Adrenal gland (tissue), 5 donors: ENCODE measurements around the gene SCP2.

Experiments
- POLR2A ChIP-seq, 2 donors: fragments of 450-650 bp; IDR thresholded peaks; one replicate each; pipeline ENCODE4 v1.6.1; 2017; ENCODE audit warnings: antibody characterized with exemption in 2 of 2, mild to moderate bottlenecking in 2 of 2, moderate library complexity in 1 of 2
- TF ChIP-seq, protein P1 (sequence below), 6 experiments: fragments of 450-650 bp in 4 of 6; fragments of 200-600 bp in 2 of 6; sonication (generic) in 1 of 6; IDR thresholded peaks; 1 replicate in 5 of 6; 2 replicates in 1 of 6; pipeline versions ENCODE4 v1.5.1 to v1.8.0; 2016 to 2021; ENCODE audit warnings: antibody characterized with exemption in 6 of 6, mild to moderate bottlenecking in 2 of 6, moderate library complexity in 1 of 6
- donor health status: DM: no; HTN: no; CAD: no.

GRCh38 chr1:53082826-53083455, 155.9 kb downstream of the SCP2 start:
- TF ChIP-seq, protein P1, sequence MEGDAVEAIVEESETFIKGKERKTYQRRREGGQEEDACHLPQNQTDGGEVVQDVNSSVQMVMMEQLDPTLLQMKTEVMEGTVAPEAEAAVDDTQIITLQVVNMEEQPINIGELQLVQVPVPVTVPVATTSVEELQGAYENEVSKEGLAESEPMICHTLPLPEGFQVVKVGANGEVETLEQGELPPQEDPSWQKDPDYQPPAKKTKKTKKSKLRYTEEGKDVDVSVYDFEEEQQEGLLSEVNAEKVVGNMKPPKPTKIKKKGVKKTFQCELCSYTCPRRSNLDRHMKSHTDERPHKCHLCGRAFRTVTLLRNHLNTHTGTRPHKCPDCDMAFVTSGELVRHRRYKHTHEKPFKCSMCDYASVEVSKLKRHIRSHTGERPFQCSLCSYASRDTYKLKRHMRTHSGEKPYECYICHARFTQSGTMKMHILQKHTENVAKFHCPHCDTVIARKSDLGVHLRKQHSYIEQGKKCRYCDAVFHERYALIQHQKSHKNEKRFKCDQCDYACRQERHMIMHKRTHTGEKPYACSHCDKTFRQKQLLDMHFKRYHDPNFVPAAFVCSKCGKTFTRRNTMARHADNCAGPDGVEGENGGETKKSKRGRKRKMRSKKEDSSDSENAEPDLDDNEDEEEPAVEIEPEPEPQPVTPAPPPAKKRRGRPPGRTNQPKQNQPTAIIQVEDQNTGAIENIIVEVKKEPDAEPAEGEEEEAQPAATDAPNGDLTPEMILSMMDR (IDR thresholded peaks at IDR 0.05) = no peak
- no peak for TF ChIP-seq POLR2A (IDR thresholded peaks at IDR 0.05)
